Measurements from ENCODE around the gene R3HDM1.
"Not testable (repeated sequence)": the region's sequence is repeated elsewhere in the genome, so short reads cannot be mapped to it uniquely, and the experiment has no call there.

R3HDM1 gene

DNA sequence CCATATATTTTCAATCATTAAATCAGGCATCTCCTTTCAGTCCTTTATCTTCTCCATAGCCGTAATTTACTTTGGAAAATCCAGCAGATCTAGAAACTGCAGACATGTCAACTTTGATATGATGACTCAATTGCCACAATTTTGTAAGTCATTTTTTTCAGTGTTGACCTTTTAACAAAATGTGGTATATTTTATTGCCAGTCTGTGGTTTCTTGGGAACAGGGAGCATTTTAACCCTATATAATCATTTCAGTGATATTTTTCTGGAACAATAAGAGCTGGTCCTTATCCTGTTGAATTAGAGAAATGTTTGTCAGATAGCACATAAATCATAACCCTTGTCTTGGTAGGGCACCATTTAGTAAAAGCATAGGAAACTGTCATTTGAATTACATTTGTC, 119.4 kb downstream of the R3HDM1 start:
- no peak for DNase-seq

DNA sequence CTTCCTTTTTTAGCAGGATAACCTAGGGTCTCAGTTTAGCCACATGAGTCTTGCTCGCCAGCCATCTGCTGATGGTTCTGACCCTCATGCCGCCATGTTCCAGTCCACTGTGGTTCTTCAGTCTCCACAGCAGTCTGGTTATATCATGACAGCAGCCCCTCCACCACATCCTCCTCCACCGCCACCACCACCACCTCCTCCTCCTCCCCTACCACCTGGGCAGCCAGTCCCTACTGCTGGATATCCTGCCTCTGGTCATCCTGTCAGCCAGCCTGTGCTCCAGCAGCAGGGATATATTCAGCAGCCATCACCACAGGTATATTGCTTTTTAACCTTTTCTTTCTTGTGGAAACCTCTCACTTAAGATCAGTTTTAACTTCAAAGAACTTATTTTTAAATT, 120.4 kb downstream of the R3HDM1 start:
- no peak for DNase-seq

DNA sequence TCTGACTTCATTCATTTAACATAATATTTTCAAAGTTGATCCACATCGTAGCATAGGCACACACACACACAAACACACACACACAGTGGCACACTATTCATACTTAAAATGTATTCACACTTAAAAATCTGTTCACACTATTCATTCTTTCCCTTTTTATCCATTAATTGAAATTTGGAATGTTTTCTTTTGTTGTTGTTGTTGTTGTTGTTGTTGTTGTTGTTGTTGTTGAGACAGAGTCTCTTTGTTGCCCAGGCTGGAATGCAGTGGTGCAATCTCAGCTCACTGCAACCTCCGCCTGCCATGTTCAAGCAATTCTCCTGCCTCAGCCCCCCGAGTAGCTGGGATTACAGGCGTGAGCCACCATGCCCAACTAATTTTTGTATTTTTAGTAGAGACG, 123.0 kb downstream of the R3HDM1 start:
- not testable (repeated sequence) for DNase-seq

DNA sequence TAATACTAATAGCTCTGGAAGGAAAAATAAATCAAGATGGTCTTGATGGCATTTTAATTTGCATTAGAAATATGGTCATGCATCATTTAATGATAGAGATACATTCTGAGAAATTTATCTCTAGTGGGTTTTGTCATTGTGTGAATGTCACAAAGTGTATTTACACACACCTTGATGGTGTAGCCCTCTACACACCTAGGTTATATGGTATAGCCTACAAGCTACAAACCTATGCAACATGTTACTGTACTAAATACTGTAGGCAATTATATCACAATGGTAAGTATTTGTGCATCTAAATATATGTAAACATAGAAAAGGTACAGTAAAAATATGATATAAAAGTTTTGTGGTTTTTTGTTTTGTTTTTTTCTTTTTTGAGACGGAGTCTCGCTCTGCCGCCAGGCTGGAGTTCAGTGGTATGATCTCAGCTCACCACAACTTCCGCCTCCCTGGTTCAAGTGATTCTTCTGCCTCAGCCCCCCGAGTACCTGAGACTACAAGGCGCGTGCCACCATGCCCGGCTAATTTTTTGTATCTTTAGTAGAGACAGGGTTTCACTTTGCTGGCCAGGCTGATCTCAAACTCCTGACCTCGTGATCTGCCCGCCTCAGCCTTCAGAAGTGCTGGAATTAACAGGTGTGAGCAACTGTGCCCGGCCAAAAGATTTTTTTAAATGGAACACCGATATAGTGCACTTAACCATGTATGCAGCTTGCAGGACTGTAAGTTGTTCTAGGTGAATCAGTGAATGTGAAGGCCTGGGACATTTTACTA, 126.7 kb downstream of the R3HDM1 start:
- DNase-seq: peak; percentile 47

DNA sequence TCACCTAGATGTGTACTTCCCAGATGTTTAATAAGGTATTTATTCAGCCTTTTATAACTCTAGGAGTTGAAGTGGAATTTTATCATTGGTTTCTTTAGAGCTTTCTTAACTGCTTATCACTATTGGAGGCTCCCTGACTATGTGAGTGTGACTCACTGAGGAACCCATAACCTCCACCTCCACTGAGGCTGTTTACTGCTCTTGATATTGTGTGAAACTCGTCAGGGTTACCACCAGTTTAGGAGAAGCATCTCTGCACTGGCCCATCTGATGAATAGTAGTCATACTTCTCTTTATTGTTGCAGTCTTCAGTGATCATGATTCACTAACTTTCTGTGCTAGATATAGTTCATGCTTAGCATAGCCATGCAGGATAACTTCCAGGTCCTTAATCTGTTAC, 130.8 kb downstream of the R3HDM1 start:
- DNase-seq: no peak

DNA sequence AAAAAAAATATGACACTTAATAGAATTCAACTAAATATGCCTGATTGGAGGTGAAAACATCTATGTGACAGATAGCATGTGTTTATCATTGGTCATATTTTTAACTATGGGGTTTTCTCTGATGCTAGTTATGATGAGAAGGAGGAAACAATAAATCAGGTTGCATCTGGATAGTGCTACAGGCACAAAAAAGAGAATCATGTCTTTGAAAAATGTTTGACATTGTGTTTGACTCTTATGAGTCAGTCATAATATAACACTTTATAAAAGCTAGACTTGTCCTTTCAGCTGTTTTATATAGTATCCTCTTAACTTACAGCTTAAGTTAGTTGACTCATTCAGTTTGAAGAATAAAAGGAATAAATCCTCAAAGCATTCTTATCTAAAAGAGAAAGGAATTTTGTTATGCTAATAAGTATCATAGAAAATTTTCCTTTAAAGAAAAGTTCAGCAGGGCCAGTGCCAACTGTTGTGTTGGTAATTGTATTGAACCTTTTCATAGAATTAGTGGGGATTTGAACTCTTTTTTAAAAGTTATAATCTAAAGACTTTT, 131.9 kb downstream of the R3HDM1 start:
- DNase-seq: no peak

DNA sequence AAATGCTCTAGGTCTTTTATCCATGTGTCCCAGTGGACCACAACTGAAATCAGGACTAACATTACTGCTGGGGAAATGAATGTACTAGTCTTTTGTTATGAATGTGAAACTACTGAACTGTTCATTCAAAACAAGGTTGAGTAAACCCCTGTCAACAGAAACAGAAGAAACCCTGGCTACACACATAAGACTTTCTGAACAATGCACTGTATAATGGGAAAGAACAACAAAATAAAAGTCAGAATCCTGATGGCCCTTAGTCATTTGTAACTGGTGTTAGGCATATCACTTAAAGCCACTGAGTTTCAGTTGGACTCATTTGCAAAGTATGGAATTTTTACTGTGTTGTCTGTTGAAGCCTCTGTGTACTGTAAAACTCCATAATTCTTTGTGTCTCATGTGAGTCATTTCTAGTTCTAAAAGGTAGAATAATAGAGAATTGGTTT, 133.4 kb downstream of the R3HDM1 start:
- no peak for DNase-seq

DNA sequence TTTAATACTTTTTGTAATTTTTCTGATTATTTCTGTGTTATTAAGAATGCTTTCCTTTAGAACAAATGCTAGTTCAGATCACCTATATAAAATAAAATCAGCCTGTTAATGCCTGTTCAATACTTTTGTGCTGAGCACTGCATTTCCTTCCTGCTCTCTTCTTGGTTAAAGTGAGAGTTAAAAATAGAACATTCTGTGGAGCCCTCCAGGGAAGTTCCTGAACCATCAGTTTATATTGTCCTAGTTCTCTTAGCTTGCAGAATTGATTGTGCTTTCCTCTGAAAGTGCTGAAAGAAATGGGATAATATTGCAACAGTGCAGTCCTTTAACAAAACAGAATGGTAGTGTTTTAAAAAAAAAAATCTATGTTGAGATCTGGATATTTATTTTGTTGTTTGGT, 135.8 kb downstream of the R3HDM1 start:
- no peak for DNase-seq

DNA sequence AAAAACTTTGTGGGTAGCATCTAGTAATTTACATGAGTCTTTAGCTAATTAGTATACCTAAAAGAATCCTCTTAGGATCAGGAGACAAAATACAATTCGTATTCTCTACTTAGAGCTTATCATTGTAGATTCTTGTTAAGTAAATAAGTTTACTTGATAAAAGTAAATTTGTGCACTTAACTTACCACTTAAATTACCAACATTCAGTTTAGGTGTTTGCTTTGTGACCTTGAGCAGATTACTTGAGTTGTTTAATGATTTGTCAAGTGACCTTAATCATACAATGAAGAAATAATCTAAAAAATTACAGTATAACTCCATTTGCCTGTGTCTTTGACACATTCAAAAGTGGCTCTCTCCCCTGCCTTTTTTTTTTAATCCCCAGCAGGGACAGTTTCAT, 143.2 kb downstream of the R3HDM1 start:
- no peak for DNase-seq

DNA sequence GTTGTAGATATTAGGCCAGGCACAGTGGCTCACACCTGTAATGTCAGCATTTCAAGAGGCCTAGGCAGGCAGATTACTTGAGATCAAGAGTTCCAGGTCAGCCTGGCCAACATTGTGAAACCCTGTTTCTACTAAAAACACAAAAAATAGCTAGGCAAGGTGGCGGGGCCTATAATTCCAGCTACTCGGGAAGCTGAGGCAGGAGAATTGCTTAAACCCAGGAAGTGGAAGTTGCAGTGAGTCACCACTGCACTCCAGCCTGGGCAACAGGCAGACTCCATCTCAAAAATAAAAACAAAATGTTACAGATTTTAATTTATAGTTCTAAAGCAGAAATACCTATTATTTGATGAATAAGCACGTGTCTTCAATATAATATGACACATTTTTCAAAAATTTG, 144.7 kb downstream of the R3HDM1 start:
- DNase-seq: no peak

DNA sequence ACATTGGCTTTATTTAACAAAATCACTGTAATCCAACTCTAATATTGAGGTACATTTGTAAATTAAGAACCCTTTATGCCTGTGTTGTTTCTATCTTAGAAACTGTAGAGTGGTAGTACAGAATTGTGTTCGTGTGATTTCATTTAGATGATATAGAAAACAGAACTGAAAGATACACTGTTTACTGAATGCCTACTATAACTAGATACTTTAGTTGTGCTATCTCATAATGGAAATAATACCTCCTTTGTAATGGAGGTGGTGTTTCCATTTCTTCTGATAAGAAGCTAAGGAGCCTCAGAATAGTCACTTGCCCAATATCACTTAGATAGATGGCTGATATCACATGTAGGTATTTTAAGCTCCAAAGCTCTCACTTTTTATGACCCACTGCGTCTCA, 147.8 kb downstream of the R3HDM1 start:
- no peak for DNase-seq

DNA sequence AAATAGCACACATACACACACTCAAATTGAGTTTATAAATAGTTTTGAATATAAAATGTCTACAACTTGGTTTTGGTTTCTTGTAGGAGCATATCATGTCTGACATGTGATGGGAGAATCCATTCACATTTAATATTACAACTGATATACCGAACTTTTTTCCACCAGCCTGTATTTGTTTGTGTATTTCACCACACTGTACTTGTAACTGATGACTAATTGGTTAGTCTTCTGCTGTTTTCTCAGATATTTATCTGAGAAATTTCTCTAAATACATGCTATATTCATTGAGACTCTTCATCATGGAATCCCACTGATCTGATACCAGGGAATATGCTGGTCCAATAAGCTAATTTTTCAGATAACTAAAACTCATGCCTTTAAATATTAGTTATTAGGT, 154.1 kb downstream of the R3HDM1 start:
- DNase-seq: no peak

DNA sequence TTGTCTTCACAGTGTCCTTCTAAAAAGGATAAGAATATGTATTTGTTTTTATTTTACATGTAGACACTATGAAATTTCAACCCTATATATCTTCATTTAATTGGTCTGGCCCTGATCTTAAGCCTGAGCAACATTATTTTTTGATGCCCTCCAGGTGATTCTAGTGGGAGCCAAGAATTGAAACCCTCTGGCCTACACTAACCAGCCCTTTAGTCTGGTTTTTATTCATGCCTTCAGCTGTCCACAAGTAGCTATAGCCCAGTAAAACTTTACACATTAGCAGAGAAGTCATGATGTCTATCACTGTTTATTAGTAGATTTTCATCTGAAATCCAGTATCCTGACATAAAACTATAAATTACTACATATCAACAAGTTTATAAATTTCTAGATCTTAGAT, 157.7 kb downstream of the R3HDM1 start:
- no peak for DNase-seq

DNA sequence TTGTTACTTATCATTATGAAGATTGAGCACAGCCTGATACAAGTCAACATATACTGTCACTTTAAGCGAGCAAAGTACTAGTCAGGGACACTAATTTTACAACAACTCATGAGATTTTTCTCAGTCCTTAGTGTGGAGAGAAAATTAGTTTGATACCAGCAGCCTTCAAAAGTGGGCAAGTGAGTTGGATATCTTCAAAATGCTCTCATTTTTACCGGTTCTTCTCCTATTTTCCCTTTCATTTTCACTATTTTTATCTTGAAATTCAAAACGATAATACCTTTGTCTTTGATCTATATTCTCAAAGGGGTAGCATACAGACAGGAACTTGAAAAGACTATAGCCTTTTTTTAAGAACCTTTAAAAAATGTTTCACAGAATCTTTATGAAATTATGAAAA, 158.4 kb downstream of the R3HDM1 start:
- DNase-seq: no peak

DNA sequence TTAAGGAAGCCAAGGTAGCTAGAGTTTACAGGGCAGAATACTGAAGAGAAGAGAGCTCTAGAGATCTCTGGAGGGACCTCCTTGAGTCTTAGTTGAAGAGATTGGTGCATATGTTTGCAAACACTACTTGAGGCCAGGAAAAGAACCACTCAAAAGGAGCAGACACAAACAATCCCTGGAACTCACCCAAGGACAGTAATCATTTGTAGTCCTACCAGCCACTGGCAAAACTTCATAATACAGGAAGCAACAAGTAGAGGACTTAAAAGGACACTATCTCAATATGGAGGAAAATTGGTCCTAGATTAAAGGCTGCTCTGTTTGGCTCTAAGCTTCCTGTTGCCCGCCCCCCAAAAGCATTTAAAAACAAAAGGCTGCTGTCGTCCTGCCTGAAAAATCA, 163.4 kb downstream of the R3HDM1 start:
- no peak for DNase-seq

DNA sequence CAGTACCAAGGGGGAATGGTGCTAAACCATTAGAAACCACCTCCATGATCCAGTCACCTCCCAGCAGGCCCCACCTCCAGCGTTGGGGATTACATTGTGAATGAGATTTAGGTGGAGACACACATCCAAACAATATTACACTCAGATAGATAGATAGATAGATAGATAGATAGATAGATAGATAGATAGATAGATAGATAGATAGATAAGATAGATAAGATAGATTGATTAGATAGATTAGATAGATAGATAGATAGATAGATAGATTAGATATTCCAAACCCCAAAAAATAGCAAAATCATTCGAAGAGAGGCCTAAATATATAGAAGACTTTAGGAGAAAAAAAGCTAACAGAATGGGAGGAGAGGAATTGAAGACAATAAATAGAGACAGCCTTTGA, 167.6 kb downstream of the R3HDM1 start:
- DNase-seq: no peak

DNA sequence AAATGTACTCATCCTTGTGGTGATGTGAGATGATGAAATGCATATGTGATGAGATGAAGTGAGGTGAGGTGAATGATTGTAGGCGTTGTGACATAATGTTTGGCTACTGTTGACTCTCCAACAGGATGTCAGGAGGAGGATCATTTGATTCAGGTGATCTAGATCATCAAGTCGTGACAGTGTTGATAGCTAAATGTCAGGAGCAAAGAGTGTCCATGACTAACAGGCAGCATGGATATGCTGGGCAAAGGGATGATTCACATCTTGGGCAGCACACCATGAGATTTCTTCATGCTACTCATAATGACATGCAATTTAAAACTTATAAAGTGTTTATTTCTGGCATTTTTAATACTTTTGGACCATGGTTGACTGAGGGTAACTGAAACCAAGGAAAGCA, 170.2 kb downstream of the R3HDM1 start:
- no peak for DNase-seq

DNA sequence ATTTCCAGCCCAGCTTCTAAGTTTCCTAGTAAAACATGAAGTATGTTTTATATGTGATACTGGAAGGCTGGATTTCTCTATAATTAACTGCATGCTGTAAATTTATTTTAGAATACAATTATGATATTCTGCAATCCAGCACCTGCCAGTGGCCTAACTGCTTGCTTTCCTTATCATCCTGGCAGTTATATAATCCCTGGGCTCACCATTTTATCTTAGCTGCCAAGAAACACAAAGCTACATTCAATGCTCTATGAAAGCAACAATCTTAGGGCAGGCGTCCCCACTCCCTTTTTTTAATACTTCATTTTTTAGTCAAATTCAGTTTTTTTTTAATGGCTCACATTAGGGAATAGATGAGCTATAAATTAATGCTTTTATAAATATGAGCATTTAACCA, 172.0 kb downstream of the R3HDM1 start:
- no peak for DNase-seq

DNA sequence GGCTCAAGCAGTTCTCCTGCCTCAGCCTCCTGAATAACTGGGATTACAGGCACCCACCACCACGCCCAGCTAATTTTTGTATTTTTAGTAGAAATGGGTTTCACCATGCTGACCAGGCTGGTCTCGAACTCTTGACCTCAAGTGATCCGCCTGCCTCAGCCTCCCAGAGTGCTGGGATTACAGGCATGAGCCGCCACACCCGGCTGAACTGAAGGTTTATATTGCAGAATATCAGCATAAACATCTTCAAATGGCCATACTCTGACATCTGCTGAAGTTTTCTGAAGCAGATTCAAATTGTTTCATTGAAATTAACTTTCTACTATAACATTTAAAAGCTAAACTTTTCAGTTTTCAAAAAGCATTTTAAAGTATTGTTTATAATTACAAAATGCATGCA, 172.8 kb downstream of the R3HDM1 start:
- DNase-seq: not testable (repeated sequence)

DNA sequence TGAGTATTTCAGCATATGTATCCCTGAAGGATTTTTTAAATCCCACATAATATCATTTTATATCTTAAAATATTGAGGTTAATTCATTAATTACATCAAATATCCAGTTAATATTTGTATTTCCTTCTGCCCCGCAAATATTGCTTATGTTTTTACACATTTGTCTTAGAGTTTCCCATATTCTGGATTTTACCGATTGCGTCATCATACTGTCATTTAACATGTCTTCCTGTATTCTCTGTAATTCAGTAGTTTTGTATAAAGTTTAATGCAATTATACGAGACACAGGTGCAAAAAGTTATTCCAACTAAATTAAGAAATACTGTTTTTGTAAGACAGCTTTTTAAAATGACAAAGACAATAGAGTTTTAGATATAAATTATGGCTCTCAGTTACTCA, 176.9 kb downstream of the R3HDM1 start:
- DNase-seq: no peak

DNA sequence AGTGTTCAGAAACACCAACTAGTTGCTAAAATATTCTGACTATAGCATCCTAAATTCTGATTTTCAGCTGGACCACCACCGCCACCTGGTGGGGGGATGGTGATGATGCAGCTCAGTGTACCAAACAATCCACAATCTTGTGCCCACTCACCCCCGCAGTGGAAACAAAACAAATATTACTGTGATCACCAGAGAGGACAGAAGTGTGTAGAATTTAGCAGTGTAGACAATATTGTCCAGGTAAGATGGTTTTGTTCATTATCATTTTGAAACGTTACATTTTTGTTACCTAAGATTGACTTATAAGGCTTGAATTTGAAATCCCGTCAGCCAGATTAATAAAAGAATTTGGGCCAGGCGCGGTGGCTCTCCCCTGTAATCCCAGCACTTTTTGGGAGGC, 178.7 kb downstream of the R3HDM1 start:
- peak; percentile 74 for DNase-seq

DNA sequence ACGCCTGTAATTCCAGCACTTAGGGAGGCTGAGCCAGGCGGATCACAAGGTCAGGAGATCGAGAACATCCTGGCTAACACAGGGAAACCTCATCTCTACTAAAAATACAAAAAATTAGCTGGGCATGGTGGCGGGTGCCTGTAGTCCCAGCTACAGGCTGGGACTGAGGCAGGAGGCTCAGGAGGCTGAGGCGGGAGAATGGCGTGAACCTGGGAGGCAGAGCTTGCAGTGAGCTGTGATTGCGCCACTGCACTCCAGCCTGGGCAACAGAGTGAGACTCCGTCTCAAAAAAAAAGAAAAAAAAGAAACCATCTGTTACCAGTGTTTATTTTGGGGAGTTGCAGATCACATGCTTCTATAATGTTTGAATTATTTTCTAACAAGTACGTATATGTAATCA, 183.8 kb downstream of the R3HDM1 start:
- not testable (repeated sequence) for DNase-seq

DNA sequence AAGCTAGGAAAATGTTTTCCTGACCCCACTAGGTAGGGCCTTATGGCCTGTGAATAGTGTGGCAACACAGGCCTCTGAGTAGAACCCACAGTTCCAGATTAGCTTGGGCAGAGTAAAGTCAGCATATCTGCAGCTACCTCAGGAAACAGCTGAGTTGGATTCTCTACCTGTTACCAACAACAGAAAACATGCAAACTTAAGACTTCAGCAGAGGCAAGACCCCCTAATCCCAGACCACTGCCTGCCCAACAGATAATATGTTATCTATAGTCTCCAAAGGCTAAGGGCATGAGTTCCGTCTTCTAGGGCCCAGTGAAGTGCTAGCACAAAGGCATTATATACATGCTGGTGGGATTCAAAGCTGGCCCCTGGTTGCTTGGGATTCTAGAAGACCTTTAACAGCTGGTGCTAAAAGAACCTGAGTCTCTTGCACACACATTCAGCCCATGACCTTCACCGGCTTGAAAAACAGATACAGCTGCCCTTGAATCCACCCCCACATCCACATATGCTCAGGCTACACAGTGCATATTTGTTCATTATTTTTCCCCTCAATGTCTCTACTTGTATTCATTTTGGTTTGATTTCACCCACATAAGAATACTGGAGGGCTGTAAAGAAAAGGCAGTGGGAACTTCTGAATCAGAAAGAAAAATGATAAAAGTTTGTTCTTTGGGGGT, 196.9 kb downstream of the R3HDM1 start:
- DNase-seq: no peak

DNA sequence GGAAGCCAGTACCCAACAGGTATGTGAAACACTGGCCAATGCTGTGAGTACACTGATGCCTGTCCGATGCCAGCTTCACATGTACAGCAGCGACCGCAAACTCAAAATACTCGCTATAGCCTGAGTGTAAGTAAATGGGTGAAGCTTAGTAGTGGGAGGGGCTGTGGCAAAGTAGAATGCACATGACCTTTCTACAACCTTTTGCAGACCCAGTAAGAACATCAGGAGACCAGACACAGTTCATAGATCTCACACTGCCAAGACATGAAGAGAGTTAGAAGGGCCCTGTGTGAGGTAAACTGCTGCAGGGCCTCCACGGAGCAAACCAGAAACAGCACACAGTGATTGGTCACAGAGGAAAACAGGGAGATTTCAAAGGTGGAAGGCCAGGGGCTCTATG, 201.3 kb downstream of the R3HDM1 start:
- DNase-seq: no peak
